HG03342 (cell line): ENCODE data around the gene TSPEAR.

Experiments
- ATAC-seq: cut with Tn5 transposase; IDR thresholded peaks from one replicate; pipeline ENCODE4 v1.9.1; 2021; ENCODE audit warnings: mild to moderate bottlenecking, moderate library complexity; ENCODE audit not compliant: unreplicated experiment

The TSPEAR gene

DNA sequence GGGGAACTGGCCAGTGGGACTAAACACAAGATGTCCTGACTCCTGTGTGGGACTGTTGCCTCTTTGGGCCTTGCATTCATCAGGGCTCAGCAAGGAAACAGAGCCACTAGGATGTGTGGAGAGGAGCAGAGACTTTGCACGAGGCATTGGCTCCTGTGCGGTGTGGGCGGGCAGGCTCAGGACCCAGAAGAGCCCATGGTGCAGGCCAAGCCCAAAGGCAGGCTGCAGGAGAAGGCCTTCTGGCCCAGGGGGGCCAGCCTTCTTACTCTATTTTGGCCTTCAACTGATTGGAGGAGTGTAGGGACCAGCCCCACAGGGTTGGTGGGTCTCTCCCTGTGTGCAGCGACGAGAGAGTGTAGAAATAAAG is 232.6 kb downstream of the TSPEAR start:
- ATAC-seq: no peak

DNA sequence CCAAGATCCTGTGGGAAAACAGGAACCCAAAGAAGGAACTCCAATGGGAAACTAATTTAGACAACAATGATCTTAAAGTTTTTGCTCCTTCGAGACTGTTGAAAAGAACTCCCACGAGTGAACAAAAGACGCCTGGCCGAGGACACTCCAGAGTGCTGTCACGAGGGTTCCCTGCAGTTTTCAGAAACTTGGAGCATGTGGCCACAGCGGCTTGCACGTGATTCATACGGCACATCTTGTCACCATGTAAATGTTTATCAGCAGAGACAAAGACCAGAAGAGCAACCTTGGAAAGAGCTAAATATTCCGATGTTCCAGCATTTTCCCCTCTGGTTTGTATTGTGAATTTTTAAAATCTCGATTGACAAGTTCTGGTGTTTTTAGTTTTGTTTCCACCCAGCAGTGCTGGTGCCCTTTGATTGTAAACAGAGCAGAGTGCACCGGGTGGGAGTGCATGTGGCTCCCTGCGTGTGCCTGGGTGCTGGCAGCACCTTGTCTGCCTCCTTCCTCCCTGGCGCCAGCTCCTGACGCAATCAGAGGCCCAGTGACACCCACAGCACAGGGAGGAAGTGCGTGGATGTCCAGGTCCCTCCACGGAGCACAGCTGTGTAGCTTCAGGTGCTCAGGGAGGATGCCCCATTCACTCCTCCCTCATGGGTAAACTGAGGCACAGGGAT is 233.1 kb downstream of the TSPEAR start:
- ATAC-seq: no peak

GRCh38 chr21:44477712-44478111 is 233.7 kb downstream of the TSPEAR start:
- no peak for ATAC-seq

DNA sequence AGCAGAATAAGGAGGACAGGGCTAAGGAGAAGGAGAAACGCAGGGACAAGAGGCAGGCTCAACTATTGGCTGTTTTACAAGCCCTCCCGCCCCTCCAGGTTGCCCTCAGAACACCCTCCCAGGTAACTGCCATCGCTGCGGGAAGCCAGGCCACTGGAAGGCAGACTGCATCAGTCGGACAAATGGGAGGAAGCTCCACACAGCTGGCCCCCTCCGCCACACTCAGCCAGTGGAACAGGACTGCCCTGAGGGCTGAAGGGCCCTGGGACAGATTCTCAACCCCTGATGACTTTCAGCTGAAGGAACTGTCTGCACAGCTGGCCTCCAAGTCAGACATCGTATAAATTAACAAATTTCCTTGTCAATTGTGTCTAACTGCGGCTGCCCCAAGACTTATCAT is 234.2 kb downstream of the TSPEAR start:
- ATAC-seq: no peak

DNA sequence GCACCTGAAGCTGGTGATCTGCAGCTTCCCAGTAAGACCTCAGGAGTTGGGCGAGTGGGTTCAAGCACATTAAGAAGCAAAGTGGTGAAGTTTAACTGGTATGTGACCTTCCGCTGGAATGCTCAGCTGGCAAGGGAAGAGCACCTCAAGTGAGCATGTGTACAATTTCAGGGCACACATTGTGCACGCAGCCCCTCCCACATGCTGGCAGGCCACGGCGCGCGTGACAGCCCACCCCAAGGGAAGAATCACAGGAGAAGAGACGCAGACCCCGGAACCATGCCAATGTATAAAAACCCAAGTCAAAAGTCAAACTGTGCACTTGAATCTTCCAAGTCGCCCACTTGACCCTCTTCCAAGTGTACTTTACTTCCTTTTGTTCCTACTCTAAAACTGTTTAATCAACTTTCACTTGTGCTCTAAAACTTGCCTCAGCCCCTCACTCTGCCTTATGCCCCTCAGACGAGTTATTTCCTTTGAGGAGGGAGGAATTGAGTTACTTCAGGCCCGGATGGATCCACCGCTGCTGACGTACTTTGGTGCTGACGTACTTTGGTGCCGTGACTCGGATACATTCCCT is 236.0 kb downstream of the TSPEAR start:
- no peak for ATAC-seq

DNA sequence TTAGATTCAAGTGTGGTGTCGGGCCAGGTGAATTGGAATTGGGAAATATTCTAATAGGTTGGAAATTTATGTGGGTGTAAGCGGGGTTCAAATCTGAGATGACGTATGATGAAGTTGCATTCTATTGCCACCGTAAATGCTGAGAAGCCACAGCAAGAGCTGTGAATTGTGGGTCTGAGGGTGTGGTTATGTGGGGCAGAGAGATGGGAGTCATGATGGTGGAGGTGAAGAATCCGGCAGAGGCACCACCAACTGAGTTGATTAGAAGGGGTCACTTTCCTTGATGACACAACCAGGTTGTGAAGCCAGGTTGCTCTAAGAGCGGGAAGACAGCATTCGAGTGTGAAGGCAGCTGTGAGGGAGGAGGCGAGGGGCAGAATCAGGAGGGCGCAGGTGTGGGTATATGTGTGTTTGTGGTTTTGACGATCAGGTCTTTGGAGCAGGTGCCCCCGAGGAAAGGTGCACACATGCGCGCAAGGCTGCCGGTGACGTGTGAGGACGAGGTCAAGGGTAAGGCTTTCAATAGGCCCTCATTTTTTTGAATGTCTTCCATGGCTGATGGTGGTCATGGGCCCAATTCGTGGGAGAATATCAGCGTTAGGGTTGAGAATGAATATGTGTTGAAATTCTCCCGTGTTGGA is 237.3 kb downstream of the TSPEAR start:
- ATAC-seq: no peak

DNA sequence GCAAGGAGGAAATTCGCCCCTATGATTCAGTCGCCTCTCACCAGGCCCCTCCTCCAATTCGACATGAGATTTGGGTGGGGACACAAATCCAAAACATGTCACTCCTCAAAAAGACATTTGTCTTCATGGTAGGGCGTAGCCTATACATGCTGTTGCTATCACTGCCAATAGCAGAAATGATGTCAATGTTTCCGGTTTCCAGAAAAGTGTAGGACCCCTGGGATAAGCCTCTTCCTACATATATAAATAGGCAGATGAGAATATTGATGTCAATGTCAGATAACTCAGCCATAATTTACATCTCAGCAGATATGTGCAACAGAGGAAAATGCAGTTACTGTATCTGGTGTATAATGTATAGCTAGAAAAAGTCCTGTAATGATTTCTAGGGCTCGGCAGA is 239.4 kb downstream of the TSPEAR start:
- ATAC-seq: no peak

DNA sequence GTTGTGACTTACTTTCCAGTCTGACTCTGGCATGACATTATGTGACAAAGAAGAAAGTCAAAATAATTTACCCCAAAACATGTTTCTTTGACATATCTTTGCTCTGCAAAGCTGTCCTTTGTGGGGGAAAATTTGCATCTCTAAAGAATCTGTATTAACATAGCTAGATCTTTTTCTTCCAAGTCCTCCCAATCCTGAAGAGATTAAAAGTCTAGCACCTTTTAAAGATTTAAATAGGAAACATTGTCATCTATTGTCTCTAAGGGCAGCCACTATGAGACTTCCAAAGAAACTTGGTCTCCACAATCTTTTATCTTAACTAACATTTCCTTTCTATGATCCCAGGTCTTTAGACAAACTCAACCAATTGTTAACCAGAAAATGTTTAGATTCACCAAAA is 240.0 kb downstream of the TSPEAR start:
- ATAC-seq: no peak

GRCh38 chr21:44467859-44468195 is 243.5 kb downstream of the TSPEAR start:
- ATAC-seq: no peak

DNA sequence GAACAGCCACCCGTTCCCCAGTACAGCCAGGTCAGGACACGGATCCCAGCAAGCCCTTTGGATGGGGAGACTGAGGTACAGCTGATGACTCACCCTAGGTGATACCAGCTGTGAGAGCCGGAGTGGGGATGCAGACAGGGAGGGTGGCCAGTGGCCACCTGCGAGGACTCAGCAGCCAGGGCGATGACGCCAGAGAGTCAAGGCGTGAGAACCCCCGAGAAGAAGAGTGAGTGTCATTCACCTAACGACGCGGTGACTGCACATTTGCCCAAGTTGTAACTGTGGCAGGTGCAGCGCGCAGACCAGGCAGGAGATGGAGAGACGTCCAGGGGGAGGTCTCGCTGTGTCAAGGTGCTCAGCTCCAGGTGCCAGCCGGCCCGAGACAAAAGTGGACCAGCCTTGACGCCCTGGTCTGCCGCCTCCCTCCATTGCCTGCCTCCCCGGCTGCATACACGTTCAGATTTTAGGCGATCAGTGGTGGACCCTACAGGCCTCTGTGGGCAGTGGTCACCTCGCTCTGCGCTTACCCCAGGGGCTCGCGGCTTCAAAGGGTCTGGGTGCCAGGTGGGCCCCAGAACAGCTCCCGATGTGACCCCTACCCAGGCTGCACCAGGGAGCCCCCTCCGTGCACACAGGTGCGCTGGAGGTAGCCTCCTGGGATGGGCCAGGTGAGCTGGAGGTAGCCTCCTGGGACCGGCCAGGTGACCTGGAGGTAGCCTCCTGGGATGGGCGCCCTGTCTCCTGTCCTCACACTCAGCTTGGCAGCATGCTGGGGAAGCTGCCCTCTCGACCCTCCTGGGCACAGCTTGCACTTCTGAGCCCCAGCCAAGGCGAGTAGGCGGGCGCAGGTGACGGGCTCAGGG is 244.1 kb downstream of the TSPEAR start:
- no peak for ATAC-seq

DNA sequence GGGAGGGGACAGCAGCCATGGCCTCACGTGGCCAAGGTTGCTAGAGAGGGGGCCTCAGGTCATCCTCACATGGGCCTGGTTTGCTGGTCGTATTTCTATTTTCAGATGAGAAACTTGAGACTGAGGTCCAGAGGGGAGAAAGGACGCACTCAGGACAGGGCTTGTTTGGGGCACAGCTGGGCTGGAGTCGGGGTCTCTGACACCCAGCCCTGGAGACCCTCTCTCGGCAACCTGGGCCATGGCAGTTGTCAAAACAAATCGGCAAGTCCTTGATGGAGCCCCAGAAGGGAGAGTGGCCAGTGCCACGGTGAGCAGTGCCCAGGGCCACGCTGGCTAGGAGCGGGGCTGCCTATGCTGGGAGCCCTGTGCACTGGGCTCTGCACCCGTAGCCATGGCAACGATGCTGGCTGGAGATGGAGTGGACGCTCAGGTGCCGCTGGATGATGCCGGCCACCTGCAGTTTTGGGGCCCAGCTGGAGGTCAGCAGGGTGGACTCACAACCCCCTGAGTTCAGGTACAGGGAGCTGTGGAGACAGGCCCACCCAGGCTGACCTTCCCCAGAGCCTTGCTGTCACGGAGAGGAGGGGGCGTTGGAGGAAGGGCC is 244.9 kb downstream of the TSPEAR start:
- no peak for ATAC-seq

DNA sequence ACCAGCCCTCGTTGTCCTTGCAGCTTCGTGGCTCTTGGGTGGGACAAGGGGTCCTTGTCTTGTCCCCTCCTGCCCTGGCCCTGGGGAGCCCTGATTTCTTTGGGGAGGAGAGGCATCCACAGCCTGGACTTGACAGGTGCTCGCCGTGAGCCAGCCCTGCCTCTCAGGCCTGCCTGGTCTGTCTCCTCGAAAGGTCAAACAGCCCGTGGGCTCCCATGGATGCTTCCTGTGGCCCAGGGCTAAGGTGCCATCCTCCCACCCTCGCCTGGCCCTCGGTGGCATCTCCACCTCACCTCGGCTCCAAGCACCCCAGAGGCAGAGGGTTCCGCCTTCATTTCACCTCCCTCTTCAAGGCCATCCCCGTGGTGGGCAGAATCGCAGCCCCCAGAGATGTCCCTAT is 247.0 kb downstream of the TSPEAR start:
- ATAC-seq: no peak

GRCh38 chr21:44463724-44464123 is 247.6 kb downstream of the TSPEAR start:
- no peak for ATAC-seq

DNA sequence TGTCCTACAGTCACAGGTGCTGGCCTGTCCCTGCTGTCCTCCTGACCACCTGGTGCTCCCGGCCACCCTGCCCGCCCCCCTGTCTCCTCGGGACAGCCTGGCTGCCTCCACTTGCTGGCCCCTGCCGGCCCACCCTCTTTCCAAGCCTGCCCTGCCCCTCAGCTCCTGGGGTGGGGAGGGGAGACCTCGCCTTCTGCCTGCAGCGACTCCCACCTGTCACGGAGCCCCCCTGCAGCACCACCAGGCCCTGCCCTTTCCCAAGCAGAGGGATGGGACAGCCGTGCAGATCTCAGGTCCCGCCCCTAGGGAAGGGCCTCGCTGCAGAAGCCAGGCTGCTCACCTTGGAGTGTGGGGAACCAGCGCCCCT is 248.6 kb downstream of the TSPEAR start:
- no peak for ATAC-seq

- ATAC-seq: no peak
These were observed 249.1 kb downstream of the TSPEAR start for GRCh38 chr21:44462086-44462833.

GRCh38 chr21:44461464-44462001 is 249.8 kb downstream of the TSPEAR start:
- no peak for ATAC-seq

GRCh38 chr21:44461005-44461404 is 250.4 kb downstream of the TSPEAR start:
- no peak for ATAC-seq

GRCh38 chr21:44460441-44460755 is 251.0 kb downstream of the TSPEAR start:
- no peak for ATAC-seq

DNA sequence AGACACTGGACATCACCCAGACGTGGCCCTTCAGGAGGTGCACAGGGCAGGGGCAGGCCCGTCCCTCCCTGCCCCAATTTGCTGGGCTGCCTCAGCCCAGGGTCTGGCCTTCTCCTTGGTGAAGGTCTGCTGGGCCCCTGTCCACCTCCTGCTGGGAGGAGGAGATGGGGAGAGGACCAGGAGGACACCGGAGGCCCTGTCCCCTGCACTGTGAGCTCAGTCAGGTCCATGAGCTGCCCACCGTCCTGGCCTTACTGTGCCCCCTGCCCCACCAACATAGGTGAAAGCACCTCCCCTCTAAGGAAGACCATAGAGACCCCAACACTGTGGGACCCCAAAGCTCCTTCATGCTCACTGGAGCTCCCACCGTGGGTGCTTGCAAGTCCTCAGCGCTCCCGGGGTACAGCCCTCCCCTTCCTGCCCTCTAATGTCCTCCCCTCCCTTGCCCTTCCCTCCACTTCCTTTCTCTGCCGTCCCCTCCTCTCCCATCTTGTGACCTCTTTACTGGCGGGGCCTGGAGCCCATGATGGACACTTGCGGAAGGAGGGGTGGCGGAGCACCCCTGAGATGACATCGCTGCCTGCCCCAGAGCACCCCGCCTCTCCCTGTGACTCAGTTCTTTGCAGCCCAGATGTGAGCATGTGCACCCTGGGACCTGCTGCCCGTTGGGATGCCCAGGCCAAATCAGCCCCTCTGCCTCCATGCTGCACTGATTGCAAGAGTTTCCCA is 251.5 kb downstream of the TSPEAR start:
- no peak for ATAC-seq
